ENCODE data around the gene LBH. TPM values are rescaled to one million over a fixed set of nuclear protein-coding genes. Genes with fewer than 3 reads are reported as not detected.

The LBH gene
- total RNA-seq, 1 experiment from 2014 or later = 5.8 TPM

DNA sequence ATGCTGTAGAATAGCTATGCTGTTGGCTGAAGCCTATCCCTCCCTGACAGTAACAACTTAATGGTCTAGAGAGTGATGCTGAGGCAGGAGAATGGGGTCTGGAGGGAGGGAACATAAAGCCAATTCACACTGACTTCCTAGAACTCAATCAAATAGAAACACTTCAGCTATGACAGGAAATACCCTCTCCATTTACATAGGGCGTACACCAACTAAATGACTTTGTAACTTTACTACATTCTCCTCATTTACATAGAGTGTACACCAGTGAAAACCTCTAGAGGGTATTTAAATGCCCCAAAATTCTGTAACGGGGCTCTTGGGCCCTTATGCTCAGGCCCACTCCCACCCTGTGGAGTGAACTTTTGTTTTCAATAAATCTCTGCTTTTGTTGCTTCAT, 43.0 kb upstream of the LBH start:
- Histone ChIP-seq H3F3A (ENCODE audit: low read length, unreplicated experiment) (no peaks in the 10 kb centered on the region), H3K4me1 (ENCODE audit: insufficient read depth, low read length) (no peaks in the 10 kb centered on the region), H4K20me1 (ENCODE audit: low read length) (no peaks in the 10 kb centered on the region), H3K9me2 (replicated peaks; ENCODE audit: low read length) (no peaks in the 10 kb centered on the region), H2AFZ (ENCODE audit: low read length) (no peak overlapping the region), H3K27ac (ENCODE audit: low read length) (no peak overlapping the region), H3K27me3 (ENCODE audit: low read length) (peaks cover 32% of the 10 kb centered on the region), H3K4me3 (ENCODE audit: low read length) (no peak overlapping the region), H3K36me3 (ENCODE audit: low read depth, low read length) (no peaks in the 10 kb centered on the region), H3K9ac (ENCODE audit: low read length) (no peak overlapping the region), H3K79me2 (ENCODE audit: low read length) (no peaks in the 10 kb centered on the region), H3K4me2 (ENCODE audit: low read length) (no peak overlapping the region), H3K9me3 (ENCODE audit: low read length) (no peaks in the 10 kb centered on the region)
- TF ChIP-seq, protein P1, sequence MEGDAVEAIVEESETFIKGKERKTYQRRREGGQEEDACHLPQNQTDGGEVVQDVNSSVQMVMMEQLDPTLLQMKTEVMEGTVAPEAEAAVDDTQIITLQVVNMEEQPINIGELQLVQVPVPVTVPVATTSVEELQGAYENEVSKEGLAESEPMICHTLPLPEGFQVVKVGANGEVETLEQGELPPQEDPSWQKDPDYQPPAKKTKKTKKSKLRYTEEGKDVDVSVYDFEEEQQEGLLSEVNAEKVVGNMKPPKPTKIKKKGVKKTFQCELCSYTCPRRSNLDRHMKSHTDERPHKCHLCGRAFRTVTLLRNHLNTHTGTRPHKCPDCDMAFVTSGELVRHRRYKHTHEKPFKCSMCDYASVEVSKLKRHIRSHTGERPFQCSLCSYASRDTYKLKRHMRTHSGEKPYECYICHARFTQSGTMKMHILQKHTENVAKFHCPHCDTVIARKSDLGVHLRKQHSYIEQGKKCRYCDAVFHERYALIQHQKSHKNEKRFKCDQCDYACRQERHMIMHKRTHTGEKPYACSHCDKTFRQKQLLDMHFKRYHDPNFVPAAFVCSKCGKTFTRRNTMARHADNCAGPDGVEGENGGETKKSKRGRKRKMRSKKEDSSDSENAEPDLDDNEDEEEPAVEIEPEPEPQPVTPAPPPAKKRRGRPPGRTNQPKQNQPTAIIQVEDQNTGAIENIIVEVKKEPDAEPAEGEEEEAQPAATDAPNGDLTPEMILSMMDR (conservative IDR thresholded peaks at IDR 0.05; ENCODE audit: low read depth, low read length) = no peak
- TF ChIP-seq EZH2 (IDR thresholded peaks at IDR 0.05; ENCODE audit: low read length, unreplicated experiment) = no peak
- TF ChIP-seq EZH2phosphoT487 (IDR thresholded peaks at IDR 0.05; ENCODE audit: borderline replicate concordance, low read length) = no peak
- ATAC-seq = no peak
- intact Hi-C loops (cut with micrococcal nuclease) = no loop called here
- POLR2A ChIA-PET (ENCODE audit: unreplicated experiment) = no interaction called here
- BruUV-seq (replicated peaks) = no TSS peak
- DNase-seq = no peak
- CTCF ChIA-PET = no interaction called here

DNA sequence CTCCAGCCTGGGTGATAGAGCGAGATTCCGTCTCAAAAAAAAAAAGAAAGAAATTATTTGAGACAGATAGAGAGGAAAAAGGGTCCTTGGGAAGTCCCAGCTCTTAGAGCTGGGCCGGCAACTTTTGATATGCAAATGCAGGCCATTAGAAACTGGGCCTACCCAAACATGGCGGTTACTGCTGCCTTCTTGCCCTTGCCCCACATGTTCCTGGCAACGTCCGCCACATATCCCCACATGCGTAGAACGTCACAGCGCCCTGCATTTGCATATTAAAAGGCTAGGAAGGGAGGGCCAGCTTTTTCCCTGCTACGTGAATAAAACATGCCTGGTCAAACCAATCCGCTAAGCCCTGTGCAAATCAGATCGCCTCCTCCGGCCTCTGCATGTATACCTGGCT, 40.7 kb upstream of the LBH start:
- ChIA-PET CTCF (no interaction called here), POLR2A (ENCODE audit: unreplicated experiment) (no interaction called here)

DNA sequence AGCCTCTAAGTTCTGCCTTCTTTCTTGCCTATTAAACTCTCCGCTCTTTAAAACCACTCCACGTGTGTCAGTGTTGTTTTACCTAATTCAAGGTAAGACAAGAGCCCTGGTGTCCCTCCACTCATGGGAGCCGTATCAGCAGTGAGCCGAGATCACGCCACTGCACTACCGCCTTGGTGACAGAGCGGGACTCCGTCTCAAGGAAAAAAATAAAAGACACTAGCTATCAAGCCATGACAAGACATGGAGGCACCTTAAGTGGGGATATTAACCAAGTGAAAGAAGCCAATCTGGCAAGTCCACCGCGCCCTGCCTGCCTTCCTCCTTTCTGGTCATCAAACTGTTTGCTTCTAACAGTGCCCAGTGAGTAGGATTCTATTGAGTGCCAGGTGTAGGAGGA, 40.2 kb upstream of the LBH start:
- H3K9me2 ChIP-seq (replicated peaks; ENCODE audit: low read length) = no peaks in the 10 kb centered on the region
- no peaks in the 10 kb centered on the region for H4K20me1 ChIP-seq (ENCODE audit: low read length)
- H3F3A ChIP-seq (ENCODE audit: low read length, unreplicated experiment) = no peaks in the 10 kb centered on the region
- no peak overlapping the region for H3K27ac ChIP-seq (ENCODE audit: low read length)
- no peaks in the 10 kb centered on the region for H3K79me2 ChIP-seq (ENCODE audit: low read length)
- H3K27me3 ChIP-seq (ENCODE audit: low read length) = peaks cover 27% of the 10 kb centered on the region
- H3K36me3 ChIP-seq (ENCODE audit: low read depth, low read length) = no peaks in the 10 kb centered on the region
- H3K4me3 ChIP-seq (ENCODE audit: low read length) = no peak overlapping the region
- no TSS peak for BruUV-seq (replicated peaks)
- no peak for ATAC-seq
- H3K9ac ChIP-seq (ENCODE audit: low read length) = no peak overlapping the region
- H3K4me1 ChIP-seq (ENCODE audit: insufficient read depth, low read length) = no peaks in the 10 kb centered on the region
- intact Hi-C loops (cut with micrococcal nuclease) = no loop called here
- no peak for TF ChIP-seq EZH2phosphoT487 (IDR thresholded peaks at IDR 0.05; ENCODE audit: borderline replicate concordance, low read length)
- no peak for TF ChIP-seq EZH2 (IDR thresholded peaks at IDR 0.05; ENCODE audit: low read length, unreplicated experiment)
- TF ChIP-seq, protein P1 (conservative IDR thresholded peaks at IDR 0.05; ENCODE audit: low read depth, low read length) = no peak
- CTCF ChIA-PET = no interaction called here
- no peak overlapping the region for H3K4me2 ChIP-seq (ENCODE audit: low read length)
- H2AFZ ChIP-seq (ENCODE audit: low read length) = no peak overlapping the region
- no peak for DNase-seq
- POLR2A ChIA-PET (ENCODE audit: unreplicated experiment) = no interaction called here
- no peaks in the 10 kb centered on the region for H3K9me3 ChIP-seq (ENCODE audit: low read length)

More for the DNA sequence above, 40.7 kb upstream of the LBH start:
- Histone ChIP-seq H3K36me3 (ENCODE audit: low read depth, low read length) (no peaks in the 10 kb centered on the region), H3K4me1 (ENCODE audit: insufficient read depth, low read length) (no peaks in the 10 kb centered on the region), H3K4me2 (ENCODE audit: low read length) (no peak overlapping the region), H3F3A (ENCODE audit: low read length, unreplicated experiment) (no peaks in the 10 kb centered on the region), H3K9me2 (replicated peaks; ENCODE audit: low read length) (no peaks in the 10 kb centered on the region), H3K27ac (ENCODE audit: low read length) (no peak overlapping the region), H2AFZ (ENCODE audit: low read length) (no peak overlapping the region), H3K4me3 (ENCODE audit: low read length) (no peak overlapping the region), H3K9me3 (ENCODE audit: low read length) (no peaks in the 10 kb centered on the region), H3K79me2 (ENCODE audit: low read length) (no peaks in the 10 kb centered on the region), H3K27me3 (ENCODE audit: low read length) (peaks cover 32% of the 10 kb centered on the region), H3K9ac (ENCODE audit: low read length) (no peak overlapping the region), H4K20me1 (ENCODE audit: low read length) (no peaks in the 10 kb centered on the region)
- no peak for ATAC-seq
- TF ChIP-seq, protein P1 (conservative IDR thresholded peaks at IDR 0.05; ENCODE audit: low read depth, low read length) = no peak
- TF ChIP-seq EZH2 (IDR thresholded peaks at IDR 0.05; ENCODE audit: low read length, unreplicated experiment) (no peak), EZH2phosphoT487 (IDR thresholded peaks at IDR 0.05; ENCODE audit: borderline replicate concordance, low read length) (no peak)
- DNase-seq = no peak
- intact Hi-C loops (cut with micrococcal nuclease) = no loop called here
- no TSS peak for BruUV-seq (replicated peaks)
